Sciatic nerve (tissue), 2 donors: ENCODE measurements around the gene SPTBN5. TPM values are rescaled to one million over a fixed set of nuclear protein-coding genes. Genes with fewer than 3 reads are reported as not detected.
A peak's percentile ranks its signal among the peaks of the same experiment; 100 is the strongest.

Experiments
- ATAC-seq: fragments of 200-7000 bp; cut with Tn5 transposase; one replicate; pipeline ENCODE4 v1.9.1; 2020; ENCODE audit warnings: mild to moderate bottlenecking, moderate library complexity
- DNase-seq: peaks from one replicate; pipeline ENCODE4 v3.0.0-alpha.2; 2020; ENCODE audit warnings: low spot score
- intact Hi-C: fragments of 100-400 bp; cut with DNase I; formaldehyde crosslinking; loops from one replicate; pipeline ENCODE4 v1.14.2; 2022
- total RNA-seq: library from RNA; stranded (reverse); fragmentation: NEBNext Ultra II Directional; extraction: Animal tissue kit (Norgen Biotek cat#: 25700); gene quantifications from one replicate; pipeline ENCODE4 v1.2.1, GENCODE V29; 2021
- donor health status: DM: no; HTN: no; CAD: no.
- donor health status: DM: no; HTN: no; CAD: no.

SPTBN5 gene
- total RNA-seq, 1 donor from 2014 or later: 35.0 TPM

DNA sequence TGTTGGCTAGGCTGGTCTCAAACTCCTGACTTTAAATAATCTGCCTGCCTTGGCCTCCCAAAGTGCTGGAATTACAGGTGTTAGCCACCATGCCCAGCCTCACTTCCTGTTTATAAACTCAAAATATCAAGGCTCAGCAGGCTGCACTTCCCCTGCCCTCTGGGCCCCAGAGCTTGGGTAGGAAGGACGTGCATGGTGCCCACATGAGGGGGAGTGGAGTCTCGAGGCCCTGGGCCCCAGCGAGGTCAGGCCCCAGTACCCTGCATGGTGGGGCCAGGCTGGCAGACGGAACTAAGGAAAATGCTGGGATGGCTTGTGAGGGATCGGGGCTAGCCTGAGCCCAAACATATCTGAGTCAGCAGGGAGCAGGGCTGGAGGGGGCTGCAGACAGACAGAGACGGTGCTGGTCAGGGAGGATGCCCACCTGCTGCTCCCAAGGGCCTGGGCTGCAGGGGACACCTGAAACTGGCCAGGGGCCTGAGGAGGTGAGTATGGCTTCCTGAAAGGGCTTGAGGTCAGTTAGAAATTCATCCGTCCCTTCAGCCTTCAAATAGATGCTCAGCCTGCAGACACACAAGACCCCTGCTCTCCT is 5.1 kb downstream of the SPTBN5 start:
- intact Hi-C loops: loop anchor here (10.0 kb wide), 1 partner anchor 166 kb away; no protein-coding TSS in a partner anchor
- no peak for ATAC-seq
- no peak for DNase-seq

DNA sequence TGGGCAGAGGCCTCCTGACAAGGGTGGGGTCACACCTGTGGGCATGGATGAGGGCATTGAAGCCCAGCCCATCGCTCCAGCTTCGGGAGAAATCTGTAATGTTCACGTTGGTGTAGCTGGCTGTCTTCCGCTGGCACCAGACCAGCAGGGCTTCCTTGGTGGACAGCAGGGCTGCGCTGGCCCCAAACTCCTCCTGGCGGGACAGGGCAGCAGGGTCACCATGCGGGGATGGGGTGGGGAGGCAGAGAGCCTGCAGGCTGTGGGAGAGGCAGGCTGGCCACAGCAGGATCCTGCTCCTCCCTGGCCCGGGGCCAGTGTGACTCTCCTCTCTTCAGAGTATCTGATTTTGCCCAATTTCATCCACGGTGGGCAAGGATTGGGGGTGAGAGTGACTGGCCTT is 6.0 kb downstream of the SPTBN5 start:
- intact Hi-C loops: loop anchor here (10.0 kb wide), 1 partner anchor 167 kb away; no protein-coding TSS in a partner anchor
- ATAC-seq: no peak
- DNase-seq: no peak

GRCh38 chr15:41887161-41887560 is 6.7 kb downstream of the SPTBN5 start:
- ATAC-seq: no peak
- intact Hi-C loops: loop anchor here (10.0 kb wide), 1 partner anchor 168 kb away; no protein-coding TSS in a partner anchor
- DNase-seq: no peak

DNA sequence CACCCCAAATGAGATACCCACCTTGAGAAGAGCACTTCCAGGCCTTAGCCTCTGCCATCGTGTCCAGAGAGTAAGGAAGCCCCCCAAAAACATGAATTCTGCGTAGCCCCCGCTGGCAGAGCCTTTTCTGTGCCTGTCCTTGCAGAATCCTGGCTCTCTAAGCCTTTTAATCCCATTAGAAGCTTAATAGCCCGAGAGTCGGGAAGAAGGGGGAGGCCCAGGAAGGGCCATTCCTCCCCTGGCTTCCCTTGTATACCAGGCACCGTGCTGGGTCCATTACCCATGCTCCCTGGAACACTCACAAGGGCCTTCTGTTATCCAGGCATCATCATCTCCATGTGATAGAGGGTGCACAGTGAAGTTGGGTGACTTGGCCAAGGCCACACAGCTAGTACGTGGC is 7.1 kb downstream of the SPTBN5 start:
- no peak for ATAC-seq
- intact Hi-C loops: loop anchor here (10.0 kb wide), 1 partner anchor 168 kb away; no protein-coding TSS in a partner anchor
- no peak for DNase-seq

DNA sequence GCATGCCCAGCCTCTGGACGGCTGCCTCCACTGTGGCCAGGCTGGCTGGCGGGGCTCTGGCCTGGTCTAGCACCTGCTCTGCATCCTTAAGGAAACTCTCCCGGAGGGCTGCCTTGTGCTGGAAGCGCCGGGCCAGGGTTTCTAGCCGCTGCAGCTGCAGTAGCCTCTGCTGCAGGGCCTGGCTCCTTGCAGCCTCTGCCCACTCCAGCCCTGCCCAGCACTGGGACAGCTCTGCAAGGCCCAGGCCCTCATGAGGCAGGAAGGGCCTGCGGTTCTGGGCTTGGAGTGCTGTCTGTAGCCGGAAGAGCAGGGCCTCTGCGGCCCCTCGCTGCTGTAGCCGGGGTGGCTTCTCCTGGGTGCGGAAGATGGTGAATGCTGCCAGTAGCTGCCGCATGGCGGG is 8.0 kb downstream of the SPTBN5 start:
- ATAC-seq: no peak
- DNase-seq: no peak
- intact Hi-C loops: loop anchor here (10.0 kb wide), 1 partner anchor 169 kb away; no protein-coding TSS in a partner anchor

DNA sequence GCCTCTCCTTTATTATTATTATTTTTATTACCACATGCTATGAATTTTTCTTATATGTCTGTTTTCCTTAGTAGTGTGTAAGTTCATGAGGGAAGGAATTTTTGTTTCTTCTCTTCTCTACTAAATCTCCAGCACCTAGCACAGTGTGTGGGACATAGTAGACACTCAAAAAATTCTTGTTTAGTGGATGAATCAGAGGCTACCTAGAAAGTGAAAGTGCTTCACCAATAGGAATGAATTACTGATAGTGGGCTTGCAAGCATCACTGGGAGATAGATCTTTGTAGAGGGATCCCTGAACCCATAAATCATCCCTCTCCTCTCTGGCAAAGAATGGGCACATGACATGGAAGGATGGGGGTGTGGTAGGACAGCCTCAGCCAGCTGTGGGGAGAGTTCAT is 8.5 kb downstream of the SPTBN5 start:
- ATAC-seq (no peak), DNase-seq (no peak)
- intact Hi-C loops: loop anchor here (10.0 kb wide), 1 partner anchor 169 kb away; no protein-coding TSS in a partner anchor

DNA sequence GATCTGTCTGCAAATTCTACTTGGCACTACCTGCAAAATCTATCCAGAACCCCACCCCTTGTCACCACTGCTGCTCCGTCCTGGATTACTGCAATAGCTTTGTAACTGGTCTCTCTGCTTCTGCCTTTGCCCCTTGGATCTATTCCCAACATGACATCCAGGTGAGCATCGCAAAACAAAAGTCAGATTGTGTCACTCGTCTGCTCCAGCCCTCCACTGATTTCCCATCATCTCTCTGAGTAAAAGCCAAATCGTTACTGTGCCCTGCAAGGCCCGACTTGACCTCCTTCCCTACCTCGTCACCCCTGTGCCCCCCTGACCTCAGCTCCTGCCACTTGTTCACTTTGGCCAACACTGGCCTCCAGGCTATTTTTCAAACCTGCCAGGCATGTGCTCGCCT is 9.4 kb downstream of the SPTBN5 start:
- ATAC-seq: no peak
- no peak for DNase-seq
- intact Hi-C loops: loop anchor here (10.0 kb wide), 1 partner anchor 170 kb away; no protein-coding TSS in a partner anchor

DNA sequence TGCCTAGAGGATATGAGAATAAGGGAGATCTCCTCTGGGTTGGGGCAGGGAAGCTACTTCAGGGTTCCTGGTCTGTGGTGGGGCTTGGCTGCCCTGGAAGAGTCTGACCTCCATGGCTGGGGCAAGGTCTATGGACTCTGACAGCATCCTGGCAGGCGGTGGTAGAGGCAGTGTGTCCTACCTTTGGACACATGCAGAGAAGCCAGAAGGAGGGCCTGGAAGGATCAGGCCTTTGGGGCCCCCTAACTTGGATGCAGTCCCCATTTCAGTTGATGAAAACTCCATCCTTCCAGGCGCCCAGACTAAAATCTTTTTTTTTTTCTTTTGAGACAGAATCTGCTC is 10.4 kb downstream of the SPTBN5 start:
- ATAC-seq (no peak), DNase-seq (no peak)
- intact Hi-C loops: loop anchor here (10.0 kb wide), 1 partner anchor 171 kb away; no protein-coding TSS in a partner anchor

- intact Hi-C loops: loop anchor here (10.0 kb wide), 1 partner anchor 172 kb away; no protein-coding TSS in a partner anchor
- peak; percentile 6 for ATAC-seq
These were observed 11.0 kb downstream of the SPTBN5 start for GRCh38 chr15:41882689-41883483.

DNA sequence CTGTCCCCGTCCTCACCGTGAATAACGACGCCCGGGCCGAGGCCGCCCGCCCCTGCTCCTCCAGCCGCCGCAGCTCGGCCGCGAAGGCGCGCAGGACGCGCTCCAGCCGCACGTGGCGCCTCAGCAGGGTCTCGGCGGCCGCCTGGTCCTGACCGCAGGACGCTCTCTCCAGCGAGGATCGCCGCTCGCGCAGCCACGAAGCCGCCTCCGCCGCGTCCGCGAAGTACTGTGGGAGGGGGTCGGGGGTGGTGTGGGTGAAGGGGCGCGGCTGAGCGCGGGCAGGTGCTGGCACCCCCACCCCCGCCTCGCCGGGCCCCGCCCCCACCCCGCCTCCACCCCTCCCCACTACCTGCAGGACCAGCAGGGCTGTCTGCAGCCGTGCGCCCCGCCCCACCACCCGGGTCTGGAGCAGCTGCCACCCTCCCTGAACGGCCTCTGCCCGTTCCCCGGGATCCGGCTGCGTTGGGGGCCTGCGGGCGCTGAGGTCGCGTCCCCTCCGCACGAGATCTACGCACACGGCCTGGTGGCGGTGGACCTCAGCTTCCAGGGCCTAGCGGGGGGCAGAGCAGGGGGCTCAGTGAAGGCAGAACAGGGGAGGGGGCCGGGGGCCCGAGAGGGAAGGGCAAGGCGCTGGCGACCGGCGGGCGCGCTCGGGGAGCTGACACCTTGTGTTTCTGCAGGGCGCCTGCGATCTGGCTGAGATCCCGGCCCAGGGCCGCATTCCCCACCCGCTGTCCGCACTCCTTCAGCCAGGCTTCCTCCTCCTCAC is 11.7 kb downstream of the SPTBN5 start:
- intact Hi-C loops: loop anchor here (10.0 kb wide), 1 partner anchor 173 kb away; no protein-coding TSS in a partner anchor
- no peak for DNase-seq
- peak; percentile 3 for ATAC-seq

More at GRCh38 chr15:41882689-41883483, 11.0 kb downstream of the SPTBN5 start:
- no peak for DNase-seq

DNA sequence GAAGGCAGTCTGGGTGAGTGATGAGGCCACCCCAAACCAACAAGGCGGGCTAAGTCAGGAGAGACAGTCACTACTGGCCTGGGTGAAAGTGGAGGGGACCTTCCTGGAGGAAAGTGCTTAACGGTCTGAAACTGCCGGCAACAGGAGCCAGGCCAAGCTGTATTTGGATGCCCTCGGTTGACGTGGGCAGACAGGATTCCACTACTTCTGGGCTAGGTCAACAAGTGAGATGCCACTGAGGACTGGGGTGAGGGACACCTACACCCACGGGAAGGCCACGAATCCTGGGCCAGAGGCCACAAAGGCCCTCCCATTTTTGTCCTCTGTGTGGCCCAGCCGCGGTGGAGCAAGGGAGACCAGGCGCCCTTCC is 12.3 kb downstream of the SPTBN5 start:
- DNase-seq (no peak), ATAC-seq (no peak)
- intact Hi-C loops: loop anchor here (10.0 kb wide), 1 partner anchor 173 kb away; no protein-coding TSS in a partner anchor

DNA sequence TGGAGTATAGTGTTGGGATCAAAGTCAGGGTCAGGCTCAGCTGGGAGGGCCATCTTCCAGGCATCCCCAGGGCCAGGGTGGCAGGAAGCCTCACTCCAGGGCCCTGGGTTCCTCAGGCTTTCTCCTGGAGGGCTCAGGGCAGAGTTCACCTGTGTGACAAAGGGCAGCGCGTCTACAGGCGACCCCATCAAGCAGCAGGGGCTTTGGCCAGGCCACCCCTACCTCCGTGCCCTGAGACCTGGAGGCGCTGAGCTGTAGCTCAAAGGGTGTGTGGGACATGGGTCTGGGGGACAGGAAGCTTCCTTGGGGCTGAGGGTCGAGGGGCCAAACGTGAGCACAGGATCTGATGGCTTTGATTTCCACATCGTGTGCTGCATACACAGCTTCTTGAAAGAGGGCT is 12.8 kb downstream of the SPTBN5 start:
- intact Hi-C loops: loop anchor here (10.0 kb wide), 1 partner anchor 174 kb away; no protein-coding TSS in a partner anchor
- ATAC-seq (no peak), DNase-seq (no peak)

- intact Hi-C loops: loop anchor here (10.0 kb wide), 1 partner anchor 174 kb away; no protein-coding TSS in a partner anchor
These were observed 13.5 kb downstream of the SPTBN5 start for GRCh38 chr15:41880156-41880877.

DNA sequence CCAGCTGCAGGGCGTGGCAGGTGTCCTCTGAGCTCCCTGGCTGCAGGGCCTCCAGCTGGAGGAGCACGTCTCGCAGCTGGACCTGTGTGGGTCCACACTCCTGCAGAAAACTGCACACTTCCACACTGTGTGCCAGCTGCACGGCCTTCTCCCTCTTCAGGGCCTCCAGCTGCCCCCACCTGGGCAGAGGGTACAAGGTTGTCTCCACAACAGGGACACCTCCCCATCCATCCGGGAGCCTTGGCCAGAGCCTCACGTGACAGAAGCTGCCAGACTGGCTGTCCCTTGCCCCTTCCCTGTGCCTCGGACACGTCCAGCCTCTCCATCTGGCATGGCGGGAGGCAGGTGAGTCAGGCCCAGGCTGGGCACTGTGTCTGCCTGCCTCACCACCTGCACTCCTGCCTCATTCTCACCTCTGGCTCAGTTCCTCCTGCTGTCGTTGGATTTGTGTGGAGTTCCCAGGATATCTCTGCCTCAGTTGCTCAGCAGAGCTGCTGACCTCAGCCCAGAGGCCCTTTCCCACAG is 14.5 kb downstream of the SPTBN5 start:
- no peak for ATAC-seq
- intact Hi-C loops: no loop called here
- DNase-seq: no peak

More at GRCh38 chr15:41880156-41880877, 13.5 kb downstream of the SPTBN5 start:
- ATAC-seq (no peak), DNase-seq (no peak)

- intact Hi-C loops: no loop called here
- ATAC-seq: no peak
- no peak for DNase-seq
These were observed 15.5 kb downstream of the SPTBN5 start for GRCh38 chr15:41878355-41878699.

- ATAC-seq: no peak
- intact Hi-C loops: no loop called here
- no peak for DNase-seq
These were observed 16.1 kb downstream of the SPTBN5 start for GRCh38 chr15:41877631-41878354.

- no peak for ATAC-seq
- DNase-seq: no peak
These were observed 17.2 kb downstream of the SPTBN5 start for GRCh38 chr15:41876689-41877088.

GRCh38 chr15:41876007-41876406 is 17.8 kb downstream of the SPTBN5 start:
- intact Hi-C loops: no loop called here
- DNase-seq: no peak
- no peak for ATAC-seq

More at GRCh38 chr15:41876689-41877088, 17.2 kb downstream of the SPTBN5 start:
- intact Hi-C loops: no loop called here
